ENCODE measurements around the gene SULT1C4. TPM values are rescaled to one million over a fixed set of nuclear protein-coding genes. Genes with fewer than 3 reads are reported as not detected.
"Not testable (repeated sequence)": the region's sequence is repeated elsewhere in the genome, so short reads cannot be mapped to it uniquely, and the experiment has no call there.

SULT1C4 gene

GRCh38 chr2:108417254-108417653, 39.5 kb downstream of the SULT1C4 start:
- no peaks in the 10 kb centered on the region for H3K36me3 ChIP-seq (ENCODE audit: insufficient read depth, low read length)
- no peak overlapping the region for H3K4me2 ChIP-seq (ENCODE audit: low read length)
- no peaks in the 10 kb centered on the region for H3K9me3 ChIP-seq (replicated peaks; ENCODE audit: low read length)
- H3K9ac ChIP-seq (ENCODE audit: low read depth, low read length): no peak overlapping the region
- H3K27me3 ChIP-seq (ENCODE audit: control insufficient read depth, insufficient read depth, low read length): no peaks in the 10 kb centered on the region
- H3K4me3 ChIP-seq (ENCODE audit: low read length): no peak overlapping the region
- H3K4me1 ChIP-seq (ENCODE audit: control insufficient read depth, insufficient read depth, low read length): peaks cover 7% of the 10 kb centered on the region

DNA sequence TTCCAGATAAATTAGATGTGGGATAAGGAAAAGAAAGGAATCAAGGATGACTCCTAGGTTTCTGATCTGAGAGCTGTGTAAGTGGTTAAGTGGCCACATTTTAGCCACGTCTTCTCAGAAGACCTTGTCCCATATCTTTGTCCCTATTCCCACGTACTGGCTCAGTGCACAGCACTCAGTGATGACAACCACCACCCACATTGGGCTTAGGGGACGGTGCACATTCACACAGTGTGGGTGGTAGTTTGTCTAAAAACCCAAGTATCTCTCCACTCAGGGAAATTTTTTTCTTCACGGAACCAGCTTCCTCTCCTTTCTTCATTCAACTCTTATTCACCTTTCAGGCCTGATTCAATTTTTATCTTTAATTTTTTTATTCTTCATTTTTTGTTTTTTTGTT, 40.7 kb downstream of the SULT1C4 start:
- H3K9ac ChIP-seq (ENCODE audit: low read depth, low read length): no peak overlapping the region

DNA sequence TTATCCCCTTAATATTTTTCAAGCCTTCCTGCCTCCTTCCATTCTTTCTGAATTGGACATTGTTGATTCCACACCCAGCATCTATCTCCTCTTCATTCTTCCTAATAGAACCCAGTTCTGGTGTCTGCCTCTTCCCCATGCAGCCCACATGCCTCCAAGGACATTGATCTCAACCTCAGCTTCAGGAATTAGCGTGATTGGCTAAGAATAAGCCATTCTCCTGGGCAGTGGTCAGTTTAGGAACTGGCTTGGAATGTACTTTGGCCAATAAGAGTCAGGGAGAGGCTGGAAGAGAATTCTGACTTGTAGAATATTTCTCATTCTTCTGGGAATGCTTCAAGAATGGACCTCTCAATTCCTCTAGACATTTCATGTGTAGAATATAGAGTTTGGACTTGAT, 45.3 kb downstream of the SULT1C4 start:
- Histone ChIP-seq H3K4me3 (ENCODE audit: low read length) (no peak overlapping the region), H3K36me3 (ENCODE audit: insufficient read depth, low read length) (no peaks in the 10 kb centered on the region), H3K9me3 (replicated peaks; ENCODE audit: low read length) (no peaks in the 10 kb centered on the region), H3K4me1 (ENCODE audit: control insufficient read depth, insufficient read depth, low read length) (no peaks in the 10 kb centered on the region), H3K27me3 (ENCODE audit: control insufficient read depth, insufficient read depth, low read length) (no peaks in the 10 kb centered on the region), H3K9ac (ENCODE audit: low read depth, low read length) (no peak overlapping the region), H3K4me2 (ENCODE audit: low read length) (no peak overlapping the region)

More for the DNA sequence above, 40.7 kb downstream of the SULT1C4 start:
- peaks cover 3% of the 10 kb centered on the region for H3K4me1 ChIP-seq (ENCODE audit: control insufficient read depth, insufficient read depth, low read length)
- H3K27me3 ChIP-seq (ENCODE audit: control insufficient read depth, insufficient read depth, low read length): no peaks in the 10 kb centered on the region
- no peaks in the 10 kb centered on the region for H3K36me3 ChIP-seq (ENCODE audit: insufficient read depth, low read length)
- H3K4me3 ChIP-seq (ENCODE audit: low read length): no peak overlapping the region
- H3K9me3 ChIP-seq (replicated peaks; ENCODE audit: low read length): no peaks in the 10 kb centered on the region
- no peak overlapping the region for H3K4me2 ChIP-seq (ENCODE audit: low read length)

DNA sequence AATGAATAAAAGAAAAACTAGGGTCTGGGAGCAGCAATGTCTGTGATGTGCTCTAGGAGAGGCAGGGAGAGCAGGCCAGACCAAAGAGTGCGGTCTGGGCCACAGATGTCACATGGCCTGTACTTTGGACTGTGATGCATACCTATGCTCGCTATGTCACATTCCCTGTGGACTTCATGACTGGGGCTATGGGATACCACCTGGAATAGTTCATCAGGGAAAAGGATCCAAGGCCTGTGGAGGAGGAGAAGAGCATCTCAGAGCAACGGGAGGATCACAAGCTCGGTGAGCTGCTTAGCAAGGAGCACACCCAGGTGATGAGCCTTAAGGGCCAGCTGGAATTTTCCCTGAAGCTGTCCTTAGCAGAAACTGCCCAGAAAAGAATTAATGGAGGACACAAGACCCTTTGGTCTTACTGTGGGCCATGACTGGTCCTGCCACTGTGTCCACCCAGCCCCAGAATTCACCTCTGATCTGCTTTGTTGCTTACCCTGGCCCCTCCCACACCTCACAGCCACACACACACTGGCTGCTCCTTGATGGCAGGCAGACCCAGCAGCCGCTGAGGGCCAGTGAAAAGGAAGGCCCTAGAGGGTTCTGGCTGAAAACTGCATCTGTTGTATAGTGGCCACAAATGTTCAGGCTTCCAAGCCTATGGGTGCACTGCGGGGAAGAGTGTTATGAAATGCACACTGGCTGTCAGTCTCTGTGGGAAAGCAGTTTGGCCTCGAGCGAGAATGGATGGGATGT, 45.9 kb downstream of the SULT1C4 start:
- Histone ChIP-seq H3K4me2 (ENCODE audit: low read length) (no peak overlapping the region), H3K9me3 (replicated peaks; ENCODE audit: low read length) (no peaks in the 10 kb centered on the region), H3K36me3 (ENCODE audit: insufficient read depth, low read length) (no peaks in the 10 kb centered on the region), H3K27me3 (ENCODE audit: control insufficient read depth, insufficient read depth, low read length) (no peaks in the 10 kb centered on the region), H3K9ac (ENCODE audit: low read depth, low read length) (no peak overlapping the region), H3K4me3 (ENCODE audit: low read length) (no peak overlapping the region), H3K4me1 (ENCODE audit: control insufficient read depth, insufficient read depth, low read length) (no peaks in the 10 kb centered on the region)

DNA sequence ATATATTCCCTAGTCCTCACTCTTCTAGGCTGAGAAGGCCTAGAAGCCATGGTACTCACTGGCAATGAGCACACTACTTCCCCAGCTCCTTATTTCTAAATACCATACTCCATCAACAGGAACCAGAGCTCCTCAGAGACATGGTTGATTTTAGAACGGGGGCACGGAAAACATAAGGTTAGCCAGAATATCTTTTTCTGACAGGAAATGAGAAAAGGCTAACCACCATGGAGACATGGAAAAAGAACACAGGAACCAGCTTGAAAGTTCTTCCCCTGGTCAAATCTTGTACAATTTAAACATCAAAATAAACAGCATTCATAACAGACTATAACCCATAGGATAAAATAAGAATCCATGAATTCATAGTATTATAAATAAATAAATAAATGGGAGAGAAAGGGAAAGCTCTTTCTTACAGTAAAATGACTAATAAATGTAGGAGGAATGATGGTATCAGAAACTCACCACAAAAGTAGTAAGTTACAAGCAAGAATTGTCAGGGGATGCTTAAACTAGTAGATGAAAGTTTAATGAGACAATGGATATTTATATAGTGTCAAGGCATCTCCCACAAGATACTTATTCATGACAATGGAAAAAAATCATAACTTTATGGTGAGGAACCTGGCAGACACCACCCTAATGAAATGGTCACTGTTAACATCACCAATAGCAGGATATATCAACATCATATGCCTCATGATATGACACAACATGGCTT, 50.7 kb downstream of the SULT1C4 start:
- Histone ChIP-seq H3K9me3 (replicated peaks; ENCODE audit: low read length) (no peaks in the 10 kb centered on the region), H3K27me3 (ENCODE audit: control insufficient read depth, insufficient read depth, low read length) (peaks cover 6% of the 10 kb centered on the region), H3K4me3 (ENCODE audit: low read length) (no peak overlapping the region), H3K4me2 (ENCODE audit: low read length) (no peak overlapping the region), H3K9ac (ENCODE audit: low read depth, low read length) (no peak overlapping the region), H3K36me3 (ENCODE audit: insufficient read depth, low read length) (no peaks in the 10 kb centered on the region), H3K4me1 (ENCODE audit: control insufficient read depth, insufficient read depth, low read length) (no peaks in the 10 kb centered on the region)

DNA sequence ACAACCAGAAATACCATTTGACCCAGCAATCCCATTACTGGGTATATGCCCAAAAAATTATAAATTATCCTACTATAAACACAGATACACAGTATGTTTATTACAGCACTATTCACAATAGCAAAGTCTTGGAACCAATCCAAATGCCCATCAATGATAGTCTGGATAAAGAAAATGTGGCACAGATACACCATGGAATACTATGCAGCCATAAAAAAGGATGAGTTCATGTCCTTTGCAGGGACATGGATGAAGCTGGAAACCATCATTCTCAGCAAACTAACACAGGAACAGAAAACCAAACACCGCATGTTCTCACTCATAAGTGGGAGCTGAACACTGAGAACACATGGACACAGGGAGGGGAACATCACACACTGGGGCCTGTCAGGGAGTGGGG, 57.8 kb downstream of the SULT1C4 start:
- H3K4me1 ChIP-seq (ENCODE audit: control insufficient read depth, insufficient read depth, low read length); H3K4me3 ChIP-seq (ENCODE audit: low read length); H3K36me3 ChIP-seq (ENCODE audit: insufficient read depth, low read length); H3K9me3 ChIP-seq (replicated peaks; ENCODE audit: low read length); H3K27me3 ChIP-seq (ENCODE audit: control insufficient read depth, insufficient read depth, low read length); H3K4me2 ChIP-seq (ENCODE audit: low read length); H3K9ac ChIP-seq (ENCODE audit: low read depth, low read length): not testable (repeated sequence)

DNA sequence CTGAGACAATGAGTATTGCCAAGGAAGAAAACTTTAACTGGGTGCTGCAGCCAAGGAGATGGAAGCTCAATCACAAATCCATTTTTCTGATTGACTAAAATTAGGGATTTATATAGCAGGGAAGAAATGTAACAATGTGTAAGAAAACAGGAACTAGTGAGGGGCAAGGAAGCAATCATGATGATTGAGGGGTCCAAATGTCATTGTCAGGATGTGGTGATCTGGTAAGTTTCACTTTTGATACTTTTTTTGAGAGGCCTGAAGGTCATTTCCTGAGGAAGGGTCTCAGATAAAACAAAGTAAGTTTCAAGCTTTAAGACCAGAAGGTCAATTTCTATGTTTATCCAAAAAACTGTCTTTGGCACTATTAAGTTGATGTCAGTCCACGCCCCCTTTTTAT, 59.2 kb downstream of the SULT1C4 start:
- H3K9me3 ChIP-seq (replicated peaks; ENCODE audit: low read length): no peaks in the 10 kb centered on the region
- H3K36me3 ChIP-seq (ENCODE audit: insufficient read depth, low read length): no peaks in the 10 kb centered on the region
- H3K4me2 ChIP-seq (ENCODE audit: low read length): no peak overlapping the region
- H3K9ac ChIP-seq (ENCODE audit: low read depth, low read length): no peak overlapping the region
- no peaks in the 10 kb centered on the region for H3K27me3 ChIP-seq (ENCODE audit: control insufficient read depth, insufficient read depth, low read length)
- no peak overlapping the region for H3K4me3 ChIP-seq (ENCODE audit: low read length)
- no peaks in the 10 kb centered on the region for H3K4me1 ChIP-seq (ENCODE audit: control insufficient read depth, insufficient read depth, low read length)

Small RNA genes within 50 kb of the gene (small RNA-seq; reads per million reads assigned to genes)
- gene SMIM12P1: not detected
